DOHH2 (cell line): ENCODE measurements around the gene TLE3.

ENCODE experiments used
- H3F3A ChIP-seq: fragments of 200-600 bp; sonication (generic), shearing (Covaris generic); 2 replicates; pipeline ENCODE4 v1.6.0; 2016; ENCODE audit warnings: antibody characterized with exemption, mild to moderate bottlenecking; ENCODE audit not compliant: control insufficient read depth, insufficient read depth
- H3K27ac ChIP-seq: fragments of 200-600 bp; sonication (generic); 2 replicates; pipeline ENCODE4 v1.5.1; 2014; ENCODE audit warnings: low read depth, mild to moderate bottlenecking, low read length, moderate library complexity
- H3K27me3 ChIP-seq: fragments of 200-600 bp; sonication (generic); 2 replicates; pipeline ENCODE4 v1.6.1; 2014; ENCODE audit warnings: mild to moderate bottlenecking, low read length, mixed read lengths; ENCODE audit not compliant: control insufficient read depth
- H3K36me3 ChIP-seq: fragments of 200-600 bp; sonication (generic); 2 replicates; pipeline ENCODE4 v1.6.1; 2014; ENCODE audit warnings: mild to moderate bottlenecking, low read length, moderate library complexity, mixed read lengths; ENCODE audit not compliant: control insufficient read depth
- H3K4me1 ChIP-seq: fragments of 200-600 bp; sonication (generic); 2 replicates; pipeline ENCODE4 v1.6.1; 2014; ENCODE audit warnings: mild to moderate bottlenecking, low read length, mixed read lengths; ENCODE audit not compliant: control insufficient read depth
- H3K4me2 ChIP-seq: fragments of 200-600 bp; sonication (generic); 2 replicates; pipeline ENCODE4 v1.6.0; 2014; ENCODE audit warnings: mild to moderate bottlenecking, low read length, moderate library complexity
- H3K4me3 ChIP-seq: fragments of 200-600 bp; sonication (generic); 2 replicates; pipeline ENCODE4 v1.5.1; 2014; ENCODE audit warnings: mild to moderate bottlenecking, low read length, mixed read lengths
- H3K79me2 ChIP-seq: fragments of 200-600 bp; sonication (generic); 2 replicates; pipeline ENCODE4 v1.6.1; 2014; ENCODE audit warnings: mild to moderate bottlenecking, low read length, mixed read lengths; ENCODE audit not compliant: control insufficient read depth
- H3K9me2 ChIP-seq: fragments of 200-600 bp; sonication (generic); replicated peaks from 2 replicates; pipeline ENCODE4 v1.6.1; 2014; ENCODE audit warnings: mild to moderate bottlenecking, low read length, mixed read lengths; ENCODE audit not compliant: control insufficient read depth
- H3K9me3 ChIP-seq: fragments of 200-600 bp; sonication (generic); 2 replicates; pipeline ENCODE4 v1.6.1; 2014; ENCODE audit warnings: antibody characterized with exemption, low read length, mixed read lengths; ENCODE audit not compliant: control insufficient read depth, insufficient read depth
- H4K20me1 ChIP-seq: fragments of 200-600 bp; sonication (generic); 2 replicates; pipeline ENCODE4 v1.6.0; 2014; ENCODE audit warnings: low read depth, mild to moderate bottlenecking, antibody characterized with exemption, low read length, moderate library complexity; ENCODE audit not compliant: control insufficient read depth, insufficient read depth
- EZH2phosphoT487 ChIP-seq: fragments of 200-600 bp; sonication (generic); IDR thresholded peaks from 2 replicates; pipeline ENCODE4 v1.6.1; 2017; ENCODE audit warnings: borderline replicate concordance, mild to moderate bottlenecking, antibody characterized with exemption, low read length, moderate library complexity, mixed read lengths
- TF ChIP-seq, protein P1 (sequence below): fragments of 200-600 bp; sonication (generic); IDR thresholded peaks from one replicate; pipeline ENCODE4 v1.5.1; 2014; ENCODE audit warnings: antibody characterized with exemption, mild to moderate bottlenecking, low read depth, low read length; ENCODE audit not compliant: poor library complexity, severe bottlenecking

Gene TLE3

DNA sequence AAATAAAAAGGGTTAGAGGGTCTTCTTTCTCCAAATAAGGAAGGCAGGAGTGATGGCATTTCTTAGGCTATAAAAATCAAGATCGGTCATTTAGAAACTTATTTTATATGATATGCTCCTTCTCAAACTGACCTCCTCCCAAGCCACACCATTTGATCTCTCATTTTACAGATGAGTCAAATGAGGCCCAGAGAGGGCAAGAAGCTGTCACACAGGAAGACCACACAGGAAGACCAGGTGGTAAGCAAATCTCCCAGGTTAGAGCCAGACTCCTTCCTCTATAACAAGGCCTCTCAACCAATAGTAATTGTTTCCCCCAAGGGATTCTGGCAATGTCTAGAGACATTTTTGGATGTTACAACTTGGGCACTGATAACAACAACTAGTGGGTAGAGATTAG lies 13.8 kb downstream of the TLE3 start:
- Histone ChIP-seq H3K79me2 (peaks cover 67% of the 10 kb centered on the region), H3K27ac (no peak overlapping the region), H4K20me1 (peaks cover 26% of the 10 kb centered on the region), H3F3A (no peaks in the 10 kb centered on the region), H3K9me2 (no peaks in the 10 kb centered on the region), H3K27me3 (no peaks in the 10 kb centered on the region), H3K4me1 (peaks cover 30% of the 10 kb centered on the region), H3K9me3 (no peaks in the 10 kb centered on the region), H3K36me3 (peaks cover 87% of the 10 kb centered on the region), H3K4me2 (peak overlapping the region; percentile 58), H3K4me3 (peak overlapping the region; percentile 45)
- TF ChIP-seq, protein P1, sequence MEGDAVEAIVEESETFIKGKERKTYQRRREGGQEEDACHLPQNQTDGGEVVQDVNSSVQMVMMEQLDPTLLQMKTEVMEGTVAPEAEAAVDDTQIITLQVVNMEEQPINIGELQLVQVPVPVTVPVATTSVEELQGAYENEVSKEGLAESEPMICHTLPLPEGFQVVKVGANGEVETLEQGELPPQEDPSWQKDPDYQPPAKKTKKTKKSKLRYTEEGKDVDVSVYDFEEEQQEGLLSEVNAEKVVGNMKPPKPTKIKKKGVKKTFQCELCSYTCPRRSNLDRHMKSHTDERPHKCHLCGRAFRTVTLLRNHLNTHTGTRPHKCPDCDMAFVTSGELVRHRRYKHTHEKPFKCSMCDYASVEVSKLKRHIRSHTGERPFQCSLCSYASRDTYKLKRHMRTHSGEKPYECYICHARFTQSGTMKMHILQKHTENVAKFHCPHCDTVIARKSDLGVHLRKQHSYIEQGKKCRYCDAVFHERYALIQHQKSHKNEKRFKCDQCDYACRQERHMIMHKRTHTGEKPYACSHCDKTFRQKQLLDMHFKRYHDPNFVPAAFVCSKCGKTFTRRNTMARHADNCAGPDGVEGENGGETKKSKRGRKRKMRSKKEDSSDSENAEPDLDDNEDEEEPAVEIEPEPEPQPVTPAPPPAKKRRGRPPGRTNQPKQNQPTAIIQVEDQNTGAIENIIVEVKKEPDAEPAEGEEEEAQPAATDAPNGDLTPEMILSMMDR, result no peak
- TF ChIP-seq EZH2phosphoT487, result no peak

- Histone ChIP-seq H4K20me1 (peaks cover 31% of the 10 kb centered on the region), H3K4me3 (peak overlapping the region; percentile 45; the same call in 1 of the 2 replicates), H3K27ac (no peak overlapping the region), H3K79me2 (peaks cover 72% of the 10 kb centered on the region), H3K36me3 (peaks cover 92% of the 10 kb centered on the region), H3K4me2 (peak overlapping the region; percentile 58), H3K9me2 (no peaks in the 10 kb centered on the region), H3K4me1 (peaks cover 30% of the 10 kb centered on the region), H3K27me3 (no peaks in the 10 kb centered on the region), H3K9me3 (no peaks in the 10 kb centered on the region), H3F3A (no peaks in the 10 kb centered on the region)
- TF ChIP-seq, protein P1, result no peak
- TF ChIP-seq EZH2phosphoT487, result no peak
Observed at GRCh38 chr15:70083418-70083817, 14.3 kb downstream of the TLE3 start.

DNA sequence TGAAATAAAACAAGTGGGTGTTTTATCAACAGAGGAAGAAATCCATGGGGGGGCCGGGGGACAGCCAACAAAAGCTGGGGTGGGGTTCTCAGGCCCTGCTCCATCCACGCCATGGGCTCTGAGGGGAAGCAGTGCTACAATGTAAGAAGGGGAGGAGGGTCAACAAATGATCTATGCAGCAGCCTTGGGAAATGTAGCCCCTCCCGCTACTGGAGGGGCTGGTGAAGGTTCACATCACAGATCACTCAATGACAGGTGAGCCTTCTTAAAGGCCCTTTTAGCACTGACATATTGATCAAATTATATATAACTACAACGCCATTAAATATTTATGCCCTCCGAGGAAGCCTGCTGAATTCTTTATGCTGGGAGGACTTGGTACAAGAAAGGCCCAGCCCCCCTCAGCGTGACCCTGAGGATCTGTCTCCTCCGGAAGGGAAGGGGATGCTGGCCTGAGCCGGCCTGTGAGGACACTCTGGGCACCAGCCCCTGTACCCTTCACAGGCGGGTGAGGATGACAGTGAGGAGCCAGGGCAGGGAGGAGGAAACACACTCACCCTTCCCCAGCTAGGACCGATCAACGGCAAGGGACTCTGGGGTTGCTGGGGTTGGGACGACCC lies 15.3 kb downstream of the TLE3 start:
- peaks cover 94% of the 10 kb centered on the region for H3K36me3 ChIP-seq
- H3K79me2 ChIP-seq, result peaks cover 75% of the 10 kb centered on the region
- no peaks in the 10 kb centered on the region for H3K9me2 ChIP-seq
- peaks cover 30% of the 10 kb centered on the region for H3K4me1 ChIP-seq
- H3K27ac ChIP-seq, result no peak overlapping the region
- no peak overlapping the region for H3K4me2 ChIP-seq
- no peak overlapping the region for H3K4me3 ChIP-seq
- peaks cover 33% of the 10 kb centered on the region for H4K20me1 ChIP-seq
- H3F3A ChIP-seq, result no peaks in the 10 kb centered on the region
- no peaks in the 10 kb centered on the region for H3K27me3 ChIP-seq
- no peaks in the 10 kb centered on the region for H3K9me3 ChIP-seq
- no peak for TF ChIP-seq EZH2phosphoT487
- TF ChIP-seq, protein P1, result no peak

GRCh38 chr15:70081612-70082011 lies 16.1 kb downstream of the TLE3 start:
- Histone ChIP-seq H3K36me3 (peaks cover 96% of the 10 kb centered on the region), H3F3A (no peaks in the 10 kb centered on the region), H3K9me2 (no peaks in the 10 kb centered on the region), H3K79me2 (peaks cover 72% of the 10 kb centered on the region), H3K4me3 (no peak overlapping the region), H4K20me1 (peaks cover 33% of the 10 kb centered on the region), H3K4me1 (peaks cover 30% of the 10 kb centered on the region), H3K4me2 (no peak overlapping the region), H3K27me3 (no peaks in the 10 kb centered on the region), H3K27ac (no peak overlapping the region), H3K9me3 (no peaks in the 10 kb centered on the region)
- TF ChIP-seq EZH2phosphoT487, result no peak
- TF ChIP-seq, protein P1, result no peak
